GM23248 (cell line): ENCODE results near the gene MAP3K4. TPM values are rescaled to one million over a fixed set of nuclear protein-coding genes. Genes with fewer than 3 reads are reported as not detected.

Experiments used
- DNase-seq: peaks from one replicate; pipeline ENCODE4 v3.0.0-alpha.2; 2015
- H2AFZ ChIP-seq: fragments of 200-600 bp; sonication (generic); 2 replicates; pipeline ENCODE4 v1.6.1; 2016; ENCODE audit warnings: antibody characterized with exemption
- H3F3A ChIP-seq: fragments of 200-600 bp; sonication (generic); 2 replicates; pipeline ENCODE4 v1.6.1; 2016; ENCODE audit warnings: mild to moderate bottlenecking, antibody characterized with exemption, mixed run types; ENCODE audit not compliant: insufficient read depth
- H3K27ac ChIP-seq: fragments of 200-600 bp; sonication (generic); 2 replicates; pipeline ENCODE4 v1.5.1; 2016; ENCODE audit warnings: mild to moderate bottlenecking
- H3K27me3 ChIP-seq: fragments of 200-600 bp; sonication (generic); replicated peaks from 2 replicates; pipeline ENCODE4 v1.6.1; 2016; ENCODE audit warnings: mild to moderate bottlenecking; ENCODE audit not compliant: insufficient read depth
- H3K36me3 ChIP-seq: fragments of 200-600 bp; sonication (generic); 2 replicates; pipeline ENCODE4 v1.6.1; 2016; ENCODE audit warnings: low read depth, mild to moderate bottlenecking
- H3K4me1 ChIP-seq: fragments of 200-600 bp; sonication (generic); 2 replicates; pipeline ENCODE4 v1.6.1; 2016; ENCODE audit warnings: mild to moderate bottlenecking; ENCODE audit not compliant: insufficient read depth
- H3K4me2 ChIP-seq: fragments of 200-600 bp; sonication (generic); one replicate; pipeline ENCODE4 v1.6.1; 2016; ENCODE audit warnings: mild to moderate bottlenecking; ENCODE audit not compliant: unreplicated experiment
- H3K4me3 ChIP-seq: fragments of 200-600 bp; sonication (generic); 2 replicates; pipeline ENCODE4 v1.5.1; 2016; ENCODE audit warnings: mild to moderate bottlenecking
- H3K79me2 ChIP-seq: fragments of 200-600 bp; sonication (generic); 2 replicates; pipeline ENCODE4 v1.6.1; 2016; ENCODE audit warnings: mild to moderate bottlenecking; ENCODE audit not compliant: insufficient read depth
- H3K9ac ChIP-seq: fragments of 200-600 bp; sonication (generic); 2 replicates; pipeline ENCODE4 v1.6.1; 2016; ENCODE audit warnings: mild to moderate bottlenecking
- H3K9me2 ChIP-seq: fragments of 200-600 bp; sonication (generic); 2 replicates; pipeline ENCODE4 v1.6.1; 2016; ENCODE audit warnings: mixed run types, mild to moderate bottlenecking, moderate library complexity; ENCODE audit not compliant: insufficient read depth
- H3K9me3 ChIP-seq: fragments of 200-600 bp; sonication (generic); one replicate; pipeline ENCODE4 v1.6.1; 2017; ENCODE audit warnings: low read depth
- H4K20me1 ChIP-seq: fragments of 200-600 bp; sonication (generic); 2 replicates; pipeline ENCODE4 v1.6.0; 2016; ENCODE audit not compliant: insufficient read depth
- EZH2 ChIP-seq: fragments of 200-600 bp; sonication (generic); IDR thresholded peaks from 2 replicates; pipeline ENCODE4 v1.6.1; 2018; ENCODE audit warnings: antibody characterized with exemption, mild to moderate bottlenecking; ENCODE audit not compliant: insufficient read depth, poor library complexity, severe bottlenecking
- EZH2phosphoT487 ChIP-seq: fragments of 200-600 bp; sonication (generic); IDR thresholded peaks from 2 replicates; pipeline ENCODE4 v1.6.1; 2018; ENCODE audit warnings: antibody characterized with exemption, moderate library complexity, mild to moderate bottlenecking, low read depth; ENCODE audit not compliant: insufficient read depth
- WGBS, 2 experiments: methylation state at CpG; one replicate each; pipeline ENCODE4 v1.1.6; 2015 to 2017; ENCODE audit warnings: low lambda C conversion rate in 2 of 2, low coverage in 1 of 2; ENCODE audit errors: missing lambda C conversion rate in 2 of 2; 5-methylcytosine and 5-hydroxymethylcytosine counted together
- in situ Hi-C: fragments of 300-500 bp; cut with MboI; formaldehyde crosslinking; loops from 2 replicates; pipeline ENCODE4 v1.15.0; 2020
- polyA plus RNA-seq: library from polyadenylated mRNA; unstranded; fragments of >200 nt; fragmentation: Nextera tagmentation; extraction: Ambion mirVana; gene quantifications from 2 replicates; pipeline ENCODE4 v1.2.1, GENCODE V29; 2016
- total RNA-seq: library from RNA; depleted of rRNA; stranded (reverse); fragments of >200 nt; shearing (Covaris generic); gene quantifications from 2 replicates; pipeline ENCODE4 v1.2.3, GENCODE V29; 2014

Gene MAP3K4
- total and polyA plus RNA-seq, 2 experiments from 2014 or later: 13.0 to 26.2 TPM

- TF ChIP-seq EZH2 (no peak), EZH2phosphoT487 (no peak)
- Histone ChIP-seq H3K4me1 (peaks cover 28% of the 10 kb centered on the region), H3K9me2 (no peaks in the 10 kb centered on the region), H3K27me3 (no peaks in the 10 kb centered on the region), H3K4me3 (no peak overlapping the region), H3F3A (peaks cover 33% of the 10 kb centered on the region), H3K4me2 (no peak overlapping the region), H3K9ac (no peak overlapping the region), H3K79me2 (peaks cover 84% of the 10 kb centered on the region), H4K20me1 (no peaks in the 10 kb centered on the region), H3K9me3 (no peaks in the 10 kb centered on the region), H3K27ac (no peak overlapping the region), H3K36me3 (0 out of 2 replicates have a peak, but pooled peaks cover 8% of the 10 kb centered on the region), H2AFZ (no peak overlapping the region)
- 98 to 99% methylated on average over 7 of the region's 7 CpGs for WGBS, 2 experiments
- no peak for DNase-seq
- in situ Hi-C loops: no loop called here
These were observed 49.7 kb downstream of the MAP3K4 start for GRCh38 chr6:161041274-161041673.

GRCh38 chr6:161044335-161044734, 52.8 kb downstream of the MAP3K4 start:
- no peaks in the 10 kb centered on the region for H3K9me2 ChIP-seq
- H3F3A ChIP-seq: peaks cover 33% of the 10 kb centered on the region
- peaks cover 91% of the 10 kb centered on the region for H3K79me2 ChIP-seq
- TF ChIP-seq EZH2: no peak
- no peak for TF ChIP-seq EZH2phosphoT487
- no peaks in the 10 kb centered on the region for H3K9me3 ChIP-seq
- H3K4me2 ChIP-seq: no peak overlapping the region
- no peaks in the 10 kb centered on the region for H3K27me3 ChIP-seq
- H3K27ac ChIP-seq: no peak overlapping the region
- H2AFZ ChIP-seq: no peak overlapping the region
- no peak overlapping the region for H3K9ac ChIP-seq
- H3K4me3 ChIP-seq: no peak overlapping the region
- in situ Hi-C loops: no loop called here
- no peaks in the 10 kb centered on the region for H4K20me1 ChIP-seq
- H3K4me1 ChIP-seq: peaks cover 29% of the 10 kb centered on the region
- WGBS, 2 experiments: 93 to 96% methylated on average over 2 of the region's 2 CpGs
- peak; percentile 30 for DNase-seq
- 0 out of 2 replicates have a peak, but pooled peaks cover 8% of the 10 kb centered on the region for H3K36me3 ChIP-seq

- no peaks in the 10 kb centered on the region for H3K27me3 ChIP-seq
- peak overlapping the region; percentile 58 for H3K9ac ChIP-seq
- DNase-seq: peak; percentile 95
- H3K79me2 ChIP-seq: peaks cover 90% of the 10 kb centered on the region
- H3F3A ChIP-seq: peaks cover 26% of the 10 kb centered on the region
- H3K9me3 ChIP-seq: no peaks in the 10 kb centered on the region
- peak overlapping the region; percentile 48 for H3K4me3 ChIP-seq
- peak overlapping the region; percentile 80 for H3K4me2 ChIP-seq
- peaks cover 21% of the 10 kb centered on the region; the same call in 1 of the 2 replicates for H3K36me3 ChIP-seq
- WGBS, 2 experiments: 4 to 5% methylated on average over 7 of the region's 7 CpGs
- no peaks in the 10 kb centered on the region for H4K20me1 ChIP-seq
- peak overlapping the region; percentile 56 for H3K27ac ChIP-seq
- TF ChIP-seq EZH2phosphoT487: no peak
- no peak for TF ChIP-seq EZH2
- no peak overlapping the region for H2AFZ ChIP-seq
- peaks cover 30% of the 10 kb centered on the region for H3K4me1 ChIP-seq
- no peaks in the 10 kb centered on the region for H3K9me2 ChIP-seq
- in situ Hi-C loops: no loop called here
These were observed 57.1 kb downstream of the MAP3K4 start for GRCh38 chr6:161048641-161049040.

GRCh38 chr6:161050134-161050765, 58.7 kb downstream of the MAP3K4 start:
- 97% methylated on average over 7 of the region's 7 CpGs for WGBS, 2 experiments
- no peak overlapping the region for H3K4me2 ChIP-seq
- H3F3A ChIP-seq: peaks cover 20% of the 10 kb centered on the region
- H3K4me1 ChIP-seq: peaks cover 18% of the 10 kb centered on the region
- no peaks in the 10 kb centered on the region for H3K27me3 ChIP-seq
- H3K27ac ChIP-seq: no peak overlapping the region
- H3K9ac ChIP-seq: no peak overlapping the region
- H3K4me3 ChIP-seq: no peak overlapping the region
- TF ChIP-seq EZH2phosphoT487 (no peak), EZH2 (no peak)
- no peak overlapping the region for H2AFZ ChIP-seq
- H3K36me3 ChIP-seq: peaks cover 18% of the 10 kb centered on the region; the same call in 1 of the 2 replicates
- in situ Hi-C loops: no loop called here
- H4K20me1 ChIP-seq: no peaks in the 10 kb centered on the region
- peaks cover 90% of the 10 kb centered on the region for H3K79me2 ChIP-seq
- no peaks in the 10 kb centered on the region for H3K9me3 ChIP-seq
- no peaks in the 10 kb centered on the region for H3K9me2 ChIP-seq
- no peak for DNase-seq
